Measurements from ENCODE around the gene MACROD2.
"Not testable (repeated sequence)": the region's sequence is repeated elsewhere in the genome, so short reads cannot be mapped to it uniquely, and the experiment has no call there.

MACROD2 gene

GRCh38 chr20:15515691-15516090 is 1520.4 kb downstream of the MACROD2 start:
- DNase-seq = peak; percentile 17

GRCh38 chr20:15520930-15521524 is 1525.7 kb downstream of the MACROD2 start:
- no peak for DNase-seq

- DNase-seq = no peak
Measured at GRCh38 chr20:15523400-15523799, 1528.1 kb downstream of the MACROD2 start.

- DNase-seq = no peak
Measured at GRCh38 chr20:15528391-15529111, 1533.2 kb downstream of the MACROD2 start.

GRCh38 chr20:15535863-15536262 is 1540.5 kb downstream of the MACROD2 start:
- no peak for DNase-seq

- DNase-seq = not testable (repeated sequence)
Measured at GRCh38 chr20:15537200-15537599, 1541.9 kb downstream of the MACROD2 start.

GRCh38 chr20:15542655-15543054 is 1547.3 kb downstream of the MACROD2 start:
- DNase-seq = no peak

GRCh38 chr20:15544742-15545141 is 1549.4 kb downstream of the MACROD2 start:
- DNase-seq = no peak

- no peak for DNase-seq
Measured at GRCh38 chr20:15546525-15547023, 1551.3 kb downstream of the MACROD2 start.

- peak; percentile 97 for DNase-seq
Measured at GRCh38 chr20:15547119-15547518, 1551.8 kb downstream of the MACROD2 start.

GRCh38 chr20:15550116-15550870 is 1555.0 kb downstream of the MACROD2 start:
- no peak for DNase-seq

GRCh38 chr20:15555913-15556312 is 1560.6 kb downstream of the MACROD2 start:
- DNase-seq = peak; percentile 57

- DNase-seq = no peak
Measured at GRCh38 chr20:15556869-15557268, 1561.6 kb downstream of the MACROD2 start.

- no peak for DNase-seq
Measured at GRCh38 chr20:15561070-15561569, 1565.8 kb downstream of the MACROD2 start.

- no peak for DNase-seq
Measured at GRCh38 chr20:15561707-15562404, 1566.5 kb downstream of the MACROD2 start.

GRCh38 chr20:15563836-15564235 is 1568.5 kb downstream of the MACROD2 start:
- DNase-seq = no peak

- no peak for DNase-seq
Measured at GRCh38 chr20:15564981-15565380, 1569.7 kb downstream of the MACROD2 start.

GRCh38 chr20:15565786-15566185 is 1570.5 kb downstream of the MACROD2 start:
- no peak for DNase-seq

- DNase-seq = no peak
Measured at GRCh38 chr20:15567219-15567618, 1571.9 kb downstream of the MACROD2 start.

- DNase-seq = no peak
Measured at GRCh38 chr20:15570156-15570555, 1574.8 kb downstream of the MACROD2 start.

- DNase-seq = no peak
Measured at GRCh38 chr20:15571056-15571455, 1575.7 kb downstream of the MACROD2 start.

GRCh38 chr20:15575255-15575654 is 1579.9 kb downstream of the MACROD2 start:
- DNase-seq = no peak

GRCh38 chr20:15576411-15576810 is 1581.1 kb downstream of the MACROD2 start:
- no peak for DNase-seq
